ENCODE results near the gene WNK3.

The WNK3 gene

GRCh38 chrX:54177306-54177705 is 180.5 kb downstream of the WNK3 start:
- no peak for DNase-seq (ENCODE audit: low read depth in 1 of 2, low spot score in 1 of 2)
- in situ Hi-C loops (cut with HindIII; ENCODE audit: low pct_unique_long_range_greater_than_20kb, low sequenced_read_pairs), result no loop called here
- no peak for TF ChIP-seq JUND (IDR thresholded peaks at IDR 0.05; ENCODE audit: low read depth)

GRCh38 chrX:54173791-54174190 is 184.1 kb downstream of the WNK3 start:
- in situ Hi-C loops (cut with HindIII; ENCODE audit: low pct_unique_long_range_greater_than_20kb, low sequenced_read_pairs), result no loop called here

GRCh38 chrX:54172455-54172854 is 185.4 kb downstream of the WNK3 start:
- TF ChIP-seq JUND (IDR thresholded peaks at IDR 0.05; ENCODE audit: low read depth), result no peak
- in situ Hi-C loops (cut with HindIII; ENCODE audit: low pct_unique_long_range_greater_than_20kb, low sequenced_read_pairs), result no loop called here
- DNase-seq (ENCODE audit: low read depth in 1 of 2, low spot score in 1 of 2), result no peak

More at GRCh38 chrX:54173791-54174190, 184.1 kb downstream of the WNK3 start:
- no peak for DNase-seq (ENCODE audit: low read depth in 1 of 2, low spot score in 1 of 2)
- no peak for TF ChIP-seq JUND (IDR thresholded peaks at IDR 0.05; ENCODE audit: low read depth)

- in situ Hi-C loops (cut with HindIII; ENCODE audit: low pct_unique_long_range_greater_than_20kb, low sequenced_read_pairs), result no loop called here
- no peak for TF ChIP-seq JUND (IDR thresholded peaks at IDR 0.05; ENCODE audit: low read depth)
- no peak for DNase-seq (ENCODE audit: low read depth in 1 of 2, low spot score in 1 of 2)
Measured at GRCh38 chrX:54171527-54172250, 186.2 kb downstream of the WNK3 start.

GRCh38 chrX:54171091-54171490 is 186.8 kb downstream of the WNK3 start:
- no peak for DNase-seq (ENCODE audit: low read depth in 1 of 2, low spot score in 1 of 2)
- TF ChIP-seq JUND (IDR thresholded peaks at IDR 0.05; ENCODE audit: low read depth), result no peak
- in situ Hi-C loops (cut with HindIII; ENCODE audit: low pct_unique_long_range_greater_than_20kb, low sequenced_read_pairs), result no loop called here

GRCh38 chrX:54166915-54167314 is 190.9 kb downstream of the WNK3 start:
- DNase-seq (ENCODE audit: low read depth in 1 of 2, low spot score in 1 of 2), result no peak
- in situ Hi-C loops (cut with HindIII; ENCODE audit: low pct_unique_long_range_greater_than_20kb, low sequenced_read_pairs), result no loop called here
- no peak for TF ChIP-seq JUND (IDR thresholded peaks at IDR 0.05; ENCODE audit: low read depth)

- no peak for TF ChIP-seq JUND (IDR thresholded peaks at IDR 0.05; ENCODE audit: low read depth)
- in situ Hi-C loops (cut with HindIII; ENCODE audit: low pct_unique_long_range_greater_than_20kb, low sequenced_read_pairs), result no loop called here
- DNase-seq (ENCODE audit: low read depth in 1 of 2, low spot score in 1 of 2), result no peak
Measured at GRCh38 chrX:54157561-54157960, 200.3 kb downstream of the WNK3 start.
